ENCODE data around the gene SLC6A6. TPM values are rescaled to one million over a fixed set of nuclear protein-coding genes. Genes with fewer than 3 reads are reported as not detected.
A peak's percentile ranks its signal among the peaks of the same experiment; 100 is the strongest.

SLC6A6 gene
- total RNA-seq, 2 donors from 2014 or later, result 51.8 to 68.6 TPM

DNA sequence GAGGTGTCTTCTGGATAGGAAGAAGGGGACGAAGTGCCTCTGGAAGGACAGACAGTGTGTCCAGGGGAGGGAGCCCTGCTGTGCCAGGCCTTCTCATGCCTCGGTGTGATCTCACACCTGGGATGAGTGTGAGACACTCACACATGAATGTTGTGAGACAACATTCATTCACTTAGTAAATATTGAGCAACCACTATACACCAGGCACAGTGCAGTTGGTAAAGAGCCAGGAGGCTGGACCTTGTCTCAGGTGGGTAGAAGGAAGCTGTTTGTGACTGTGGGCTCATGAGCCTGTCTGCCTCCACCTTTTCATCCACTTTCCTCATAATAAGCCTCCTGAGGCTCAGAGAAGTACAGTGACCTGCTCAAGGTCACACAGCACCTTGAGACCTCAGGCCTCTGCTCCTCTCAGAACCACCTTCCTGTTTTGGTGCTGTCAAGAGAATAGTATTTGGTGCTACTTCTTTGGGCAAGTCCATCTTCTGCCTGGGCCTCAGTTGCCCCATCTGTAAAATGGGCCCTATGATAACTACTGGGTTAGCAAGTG, 20.9 kb downstream of the SLC6A6 start:
- H3K27me3 Mint-ChIP-seq, result no peaks in the 10 kb centered on the region
- peak overlapping the region; percentile 100 for H3K27ac Mint-ChIP-seq
- H3K36me3 Mint-ChIP-seq (ENCODE audit: low read depth), result no peaks in the 10 kb centered on the region
- peaks cover 55% of the 10 kb centered on the region for H3K4me1 Mint-ChIP-seq
- no peaks in the 10 kb centered on the region for H3K9me3 ChIP-seq (ENCODE audit: control insufficient read depth, low read length, poor library complexity, severe bottlenecking)
- no peak overlapping the region for H3K4me3 Mint-ChIP-seq
- DNase-seq (no peak), ATAC-seq (no peak)

DNA sequence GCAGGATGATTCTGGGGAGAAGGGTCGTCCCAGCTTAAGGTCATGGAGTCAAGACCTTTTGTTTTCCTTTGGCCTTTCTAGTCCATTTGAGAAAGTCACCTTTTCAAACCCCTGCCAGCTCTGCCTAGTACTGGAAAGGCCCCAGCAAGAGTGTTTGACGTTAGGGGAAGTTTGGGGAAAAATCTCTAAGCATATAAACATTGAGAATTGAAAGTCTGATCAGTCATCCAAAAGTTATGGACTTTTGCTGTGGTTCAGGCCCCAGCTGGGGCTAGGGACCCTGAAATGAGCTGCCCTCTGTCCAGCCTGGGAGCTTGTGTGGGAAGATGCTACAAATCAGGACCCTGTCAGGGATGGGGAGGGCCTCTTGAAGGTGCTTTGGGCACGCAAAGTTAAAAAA, 21.6 kb downstream of the SLC6A6 start:
- Mint-ChIP-seq H3K4me3 (peak overlapping the region; percentile 85), H3K4me1 (peaks cover 60% of the 10 kb centered on the region), H3K36me3 (ENCODE audit: low read depth) (no peaks in the 10 kb centered on the region), H3K27ac (peak overlapping the region; percentile 100), H3K27me3 (no peaks in the 10 kb centered on the region)
- H3K9me3 ChIP-seq (ENCODE audit: control insufficient read depth, low read length, poor library complexity, severe bottlenecking), result no peaks in the 10 kb centered on the region
- DNase-seq, result no peak
- no peak for ATAC-seq

DNA sequence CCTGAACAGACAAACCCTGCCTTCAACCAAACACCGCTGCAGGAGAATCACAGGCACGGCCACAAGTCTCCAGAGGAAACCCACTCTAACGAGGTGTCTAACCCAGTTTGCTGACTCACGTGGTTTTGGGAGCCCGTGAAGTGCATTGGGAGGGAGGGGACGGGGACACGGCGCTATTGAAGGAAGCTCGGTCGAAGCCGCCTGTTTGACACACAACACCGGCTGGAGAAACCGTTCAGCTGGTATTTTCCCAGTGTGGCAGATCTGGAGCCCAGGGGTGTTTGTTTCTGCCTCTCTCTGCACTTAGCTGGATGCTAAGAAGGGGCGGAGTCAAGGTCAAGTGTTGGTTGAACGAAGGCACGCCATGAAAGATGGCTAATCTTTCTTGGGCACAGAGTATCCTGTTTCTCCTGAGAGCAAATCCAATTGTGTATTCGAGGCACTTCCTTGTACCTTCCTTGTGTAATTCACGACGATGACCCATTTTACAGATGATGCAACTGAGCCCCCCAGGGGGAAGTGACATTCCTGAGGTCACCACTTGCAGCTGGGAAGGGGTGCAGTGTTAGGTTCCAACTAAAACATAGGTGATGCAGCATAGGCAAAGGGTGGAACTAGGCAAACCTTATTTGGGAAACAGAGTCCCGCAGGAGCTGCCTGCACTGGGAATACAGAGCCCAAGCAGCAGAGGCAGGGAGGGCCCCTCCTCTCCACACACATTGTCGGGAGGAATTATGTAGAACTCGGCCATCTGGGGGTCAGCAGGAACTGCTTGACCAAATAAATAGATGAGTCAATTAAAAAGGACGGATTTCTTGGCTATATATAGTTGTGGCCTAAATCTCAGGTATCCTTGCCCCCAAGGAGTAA, 22.5 kb downstream of the SLC6A6 start:
- H3K9me3 ChIP-seq (ENCODE audit: control insufficient read depth, low read length, poor library complexity, severe bottlenecking), result no peaks in the 10 kb centered on the region
- ATAC-seq (peak; percentile 68), DNase-seq (peak in 1 of 3 donors; percentile 51)
- Mint-ChIP-seq H3K36me3 (ENCODE audit: low read depth) (no peaks in the 10 kb centered on the region), H3K27me3 (no peaks in the 10 kb centered on the region), H3K4me1 (peaks cover 68% of the 10 kb centered on the region), H3K4me3 (peak overlapping the region; percentile 85), H3K27ac (peak overlapping the region; percentile 100)

DNA sequence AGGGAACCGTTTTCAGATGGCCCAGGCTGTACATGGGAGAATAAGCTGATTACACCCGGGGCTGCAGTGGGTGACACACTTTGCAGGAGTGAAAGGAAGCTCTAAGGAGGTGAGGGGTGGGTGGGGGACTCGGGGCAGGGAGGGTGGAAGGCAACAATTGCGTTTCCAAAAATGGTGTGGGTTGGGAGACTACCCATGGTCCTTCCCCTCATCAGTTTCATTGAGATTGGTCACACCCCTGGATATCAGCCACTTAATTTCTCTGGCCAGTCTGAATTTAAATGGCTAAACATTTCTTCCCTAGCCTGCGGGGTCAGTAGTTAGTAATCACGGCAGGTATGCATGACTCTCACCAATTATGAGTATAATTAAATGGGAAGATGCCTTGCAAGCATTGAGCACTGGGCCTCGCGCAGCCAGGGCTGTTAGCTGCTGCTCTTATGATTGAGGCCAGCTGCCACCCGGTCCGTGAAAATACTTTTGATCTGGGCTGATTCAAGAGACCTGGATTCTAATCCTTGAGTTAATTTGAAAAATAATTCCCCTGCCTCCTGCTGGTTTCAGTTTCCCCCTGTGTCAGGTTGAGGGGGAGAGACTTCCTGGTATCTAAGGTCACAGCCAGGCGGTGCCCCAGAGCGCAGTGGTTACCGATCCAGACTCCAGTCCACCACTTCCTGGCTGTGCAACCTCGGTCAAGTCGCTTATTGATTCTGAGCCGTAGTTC, 23.3 kb downstream of the SLC6A6 start:
- peak overlapping the region; percentile 85 for H3K4me3 Mint-ChIP-seq
- ATAC-seq, result peak; percentile 64
- H3K4me1 Mint-ChIP-seq, result peaks cover 72% of the 10 kb centered on the region
- peak in 2 of 3 donors; percentile 44 to 47 for DNase-seq
- H3K9me3 ChIP-seq (ENCODE audit: control insufficient read depth, low read length, poor library complexity, severe bottlenecking), result no peaks in the 10 kb centered on the region
- no peaks in the 10 kb centered on the region for H3K36me3 Mint-ChIP-seq (ENCODE audit: low read depth)
- no peaks in the 10 kb centered on the region for H3K27me3 Mint-ChIP-seq
- peak overlapping the region; percentile 100 for H3K27ac Mint-ChIP-seq

DNA sequence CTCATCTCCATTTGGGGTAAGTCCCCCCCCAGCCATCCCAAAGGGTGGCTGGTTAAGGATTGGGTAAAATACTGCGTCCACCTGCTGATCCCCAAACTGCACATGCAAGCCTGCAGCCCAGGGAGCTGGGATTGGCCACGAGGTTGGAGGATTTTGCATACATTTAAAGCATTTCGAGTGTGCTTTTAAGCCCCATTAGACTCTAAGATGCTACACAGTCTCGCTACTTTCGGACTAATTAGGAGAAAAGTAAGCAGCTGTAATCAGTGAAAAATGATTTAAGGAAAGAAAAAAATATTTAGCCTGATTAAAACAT, 23.9 kb downstream of the SLC6A6 start:
- DNase-seq (no peak), ATAC-seq (peak; percentile 7)
- Mint-ChIP-seq H3K4me1 (peaks cover 77% of the 10 kb centered on the region), H3K27me3 (no peaks in the 10 kb centered on the region), H3K27ac (peak overlapping the region; percentile 100), H3K36me3 (ENCODE audit: low read depth) (no peaks in the 10 kb centered on the region), H3K4me3 (peak overlapping the region; percentile 85)
- no peaks in the 10 kb centered on the region for H3K9me3 ChIP-seq (ENCODE audit: control insufficient read depth, low read length, poor library complexity, severe bottlenecking)

DNA sequence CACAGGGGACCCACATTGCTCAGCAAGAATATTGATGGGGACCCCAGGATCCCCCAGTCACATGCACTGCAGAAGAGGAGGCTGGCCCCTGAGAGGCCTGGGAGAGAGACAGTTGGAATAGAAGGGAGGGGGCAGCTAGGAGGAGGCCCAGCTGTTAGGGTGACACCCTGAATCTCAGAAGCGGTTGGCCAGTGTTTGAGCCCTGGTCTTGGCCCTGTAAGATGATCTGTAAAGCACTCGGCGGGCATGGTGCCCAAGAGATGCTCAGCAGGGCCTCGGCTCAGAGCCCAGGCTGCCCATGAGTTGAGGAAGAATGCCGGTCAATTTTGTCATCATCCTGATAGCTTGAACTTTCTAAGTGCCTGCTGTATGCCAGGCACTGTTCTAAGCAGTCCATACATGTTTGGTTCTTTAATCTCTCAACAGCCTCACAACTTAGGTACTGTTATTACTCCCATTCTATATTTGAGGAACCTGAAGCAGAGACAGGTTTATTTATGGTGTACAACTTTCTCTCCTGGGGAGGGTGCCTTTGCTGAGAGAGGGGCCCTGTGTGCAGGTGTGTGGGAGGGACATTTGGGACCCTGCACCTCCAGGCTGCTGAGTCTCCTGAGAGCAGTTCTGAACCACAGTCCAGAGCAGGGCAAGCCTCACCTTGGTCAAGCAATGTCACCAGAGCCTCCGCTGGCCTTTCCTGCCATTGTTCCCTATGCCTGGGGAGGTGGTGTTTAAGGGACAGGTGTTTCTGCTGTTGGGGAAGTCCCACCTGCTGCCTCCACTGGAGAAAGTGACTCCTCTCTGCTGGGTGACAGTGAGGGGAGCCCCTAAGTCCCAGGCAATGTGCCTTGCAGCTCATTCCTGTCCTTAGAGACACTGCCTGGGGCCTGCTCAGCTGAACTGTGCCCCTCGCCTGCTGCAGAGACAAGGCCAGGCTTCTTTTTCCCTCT, 26.0 kb downstream of the SLC6A6 start:
- Mint-ChIP-seq H3K36me3 (ENCODE audit: low read depth) (no peaks in the 10 kb centered on the region), H3K27ac (peak overlapping the region; percentile 100), H3K4me1 (peaks cover 85% of the 10 kb centered on the region), H3K4me3 (peak overlapping the region; percentile 55), H3K27me3 (no peaks in the 10 kb centered on the region)
- ATAC-seq, result no peak
- DNase-seq, result no peak
- no peaks in the 10 kb centered on the region for H3K9me3 ChIP-seq (ENCODE audit: control insufficient read depth, low read length, poor library complexity, severe bottlenecking)

DNA sequence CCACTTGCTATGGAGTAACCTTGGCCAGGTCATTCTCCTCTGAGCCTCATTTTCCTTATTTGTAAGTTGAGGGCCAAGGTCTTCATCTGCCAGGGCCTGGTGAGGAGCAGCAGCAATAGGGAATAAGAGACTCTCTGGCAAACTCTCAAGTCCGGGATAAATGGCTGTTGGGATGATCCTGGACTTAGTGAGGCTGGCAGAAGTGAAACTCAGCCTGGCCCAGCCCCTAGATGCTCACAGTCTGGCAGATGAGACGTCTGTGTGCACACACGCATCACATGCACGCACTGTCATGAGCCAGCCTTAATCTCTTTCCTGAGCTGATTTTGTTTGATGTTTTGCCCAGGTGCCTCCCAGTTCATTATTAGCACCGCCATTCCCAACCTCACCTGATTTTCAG, 26.8 kb downstream of the SLC6A6 start:
- Mint-ChIP-seq H3K36me3 (ENCODE audit: low read depth) (no peaks in the 10 kb centered on the region), H3K27ac (peak overlapping the region; percentile 100), H3K4me3 (peak overlapping the region; percentile 55), H3K27me3 (no peaks in the 10 kb centered on the region), H3K4me1 (peaks cover 80% of the 10 kb centered on the region)
- H3K9me3 ChIP-seq (ENCODE audit: control insufficient read depth, low read length, poor library complexity, severe bottlenecking), result no peaks in the 10 kb centered on the region
- DNase-seq, result no peak
- ATAC-seq, result no peak

DNA sequence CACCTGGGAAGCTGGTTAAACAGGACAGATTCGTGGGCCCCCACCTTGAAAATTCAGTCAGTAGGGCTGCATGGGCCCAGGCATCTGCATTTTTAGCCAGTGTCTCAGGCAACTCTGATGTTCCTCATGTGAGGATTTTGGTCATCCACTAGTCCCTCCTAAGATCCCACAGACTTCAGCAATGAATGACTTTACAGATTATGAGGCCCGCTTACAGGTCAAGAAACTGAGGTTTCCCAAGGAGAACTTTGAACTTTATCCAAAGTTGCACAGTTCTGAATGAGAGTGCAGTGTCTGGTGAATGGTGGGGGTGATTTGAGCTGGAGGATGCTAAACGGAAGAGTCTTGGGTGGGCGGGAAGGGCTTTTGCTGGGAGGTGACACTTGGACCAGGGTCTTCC, 27.2 kb downstream of the SLC6A6 start:
- H3K27ac Mint-ChIP-seq, result peak overlapping the region; percentile 100
- H3K4me3 Mint-ChIP-seq, result peak overlapping the region; percentile 55
- DNase-seq (no peak), ATAC-seq (no peak)
- H3K4me1 Mint-ChIP-seq, result peaks cover 81% of the 10 kb centered on the region
- no peaks in the 10 kb centered on the region for H3K9me3 ChIP-seq (ENCODE audit: control insufficient read depth, low read length, poor library complexity, severe bottlenecking)
- no peaks in the 10 kb centered on the region for H3K36me3 Mint-ChIP-seq (ENCODE audit: low read depth)
- no peaks in the 10 kb centered on the region for H3K27me3 Mint-ChIP-seq

DNA sequence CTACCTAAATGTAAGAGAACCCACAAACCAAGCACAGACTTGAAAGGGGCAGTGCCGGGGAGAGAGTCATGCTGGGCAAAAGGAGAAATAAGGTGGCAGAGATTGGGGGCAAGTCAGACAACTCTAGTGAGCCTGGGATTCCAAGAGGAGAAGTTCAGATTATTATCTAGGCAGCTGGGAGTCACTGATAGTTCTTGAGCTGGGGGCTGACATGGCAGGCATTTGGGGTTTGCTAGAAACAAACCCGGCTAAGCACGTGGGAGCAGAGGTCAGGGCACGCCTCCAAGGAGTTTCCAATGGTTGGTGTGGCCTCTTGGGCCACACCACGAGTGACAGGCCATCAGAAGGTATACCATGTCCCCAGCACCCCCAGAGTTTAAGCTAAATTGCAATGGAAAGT, 27.6 kb downstream of the SLC6A6 start:
- no peaks in the 10 kb centered on the region for H3K27me3 Mint-ChIP-seq
- H3K9me3 ChIP-seq (ENCODE audit: control insufficient read depth, low read length, poor library complexity, severe bottlenecking), result no peaks in the 10 kb centered on the region
- peaks cover 82% of the 10 kb centered on the region for H3K4me1 Mint-ChIP-seq
- H3K36me3 Mint-ChIP-seq (ENCODE audit: low read depth), result no peaks in the 10 kb centered on the region
- DNase-seq (no peak), ATAC-seq (no peak)
- H3K4me3 Mint-ChIP-seq, result peak overlapping the region; percentile 55
- peak overlapping the region; percentile 100 for H3K27ac Mint-ChIP-seq

DNA sequence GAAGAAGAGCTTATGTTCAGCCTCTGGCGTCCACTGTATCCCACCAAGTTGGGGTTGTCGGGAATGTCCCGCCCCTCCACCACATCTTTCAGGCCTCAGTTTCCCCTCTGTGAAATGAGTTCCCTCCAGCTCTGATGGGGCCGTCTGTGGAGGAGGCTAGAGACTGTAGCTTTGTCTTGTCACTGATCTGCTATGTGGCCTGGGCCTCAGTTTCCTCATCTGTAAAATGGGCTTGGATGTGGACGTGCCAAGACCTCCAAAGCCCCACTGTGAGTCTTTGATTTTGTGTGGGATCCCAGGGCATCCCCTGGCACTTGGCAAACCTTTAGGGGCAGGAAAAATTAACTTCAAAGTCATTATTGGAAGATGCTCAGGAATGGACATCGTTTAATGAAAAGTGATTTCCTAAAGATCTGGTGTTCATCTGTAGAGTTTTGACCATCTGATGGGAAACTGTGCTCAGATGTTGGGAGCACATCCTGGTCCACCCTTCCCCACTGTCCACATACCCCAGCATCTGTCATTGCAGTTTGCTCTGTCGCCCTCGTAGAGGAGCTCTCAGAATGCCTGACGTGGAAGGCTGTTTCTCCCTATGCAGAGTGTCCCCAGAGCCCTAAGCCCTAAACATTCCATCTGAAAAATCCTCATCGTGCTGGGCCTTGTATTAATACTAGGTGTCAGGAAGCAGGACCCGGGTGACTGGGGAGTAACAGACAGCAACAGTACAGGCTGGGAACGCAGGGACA, 28.5 kb downstream of the SLC6A6 start:
- ATAC-seq, result no peak
- Mint-ChIP-seq H3K27me3 (no peaks in the 10 kb centered on the region), H3K27ac (peak overlapping the region; percentile 100), H3K4me3 (peak overlapping the region; percentile 88), H3K36me3 (ENCODE audit: low read depth) (no peaks in the 10 kb centered on the region), H3K4me1 (peaks cover 79% of the 10 kb centered on the region)
- no peak for DNase-seq
- H3K9me3 ChIP-seq (ENCODE audit: control insufficient read depth, low read length, poor library complexity, severe bottlenecking), result no peaks in the 10 kb centered on the region

DNA sequence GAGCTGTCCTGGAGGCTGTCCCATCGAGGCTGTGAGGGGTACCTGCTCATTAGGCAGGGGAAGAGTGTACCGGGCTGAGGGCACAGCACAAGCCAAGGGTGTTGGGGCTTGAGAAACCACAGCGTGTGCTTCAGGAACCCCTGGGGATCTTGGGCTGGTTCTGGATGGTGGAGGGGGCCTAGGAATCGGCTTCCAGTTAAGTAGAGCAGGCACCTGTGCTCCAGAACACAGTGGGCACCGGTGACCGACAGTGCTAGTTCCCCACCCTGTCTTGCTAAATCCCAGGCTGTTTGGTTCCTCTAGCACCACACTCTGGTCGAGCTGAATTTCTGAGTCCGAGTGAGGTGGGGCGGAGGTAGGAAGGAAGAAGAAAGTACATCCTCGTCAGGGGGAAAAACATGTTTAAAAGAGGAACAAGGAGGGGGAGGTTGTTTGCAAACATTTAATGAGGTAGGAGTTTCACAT, 29.1 kb downstream of the SLC6A6 start:
- DNase-seq (no peak), ATAC-seq (peak; percentile 6)
- H3K4me1 Mint-ChIP-seq, result peaks cover 73% of the 10 kb centered on the region
- no peaks in the 10 kb centered on the region for H3K27me3 Mint-ChIP-seq
- no peaks in the 10 kb centered on the region for H3K9me3 ChIP-seq (ENCODE audit: control insufficient read depth, low read length, poor library complexity, severe bottlenecking)
- H3K36me3 Mint-ChIP-seq (ENCODE audit: low read depth), result no peaks in the 10 kb centered on the region
- peak overlapping the region; percentile 88 for H3K4me3 Mint-ChIP-seq
- H3K27ac Mint-ChIP-seq, result peak overlapping the region; percentile 100
